Fibroblast of lung (primary cell): Measurements from ENCODE around the gene ACYP2.
"Not testable (repeated sequence)": the region's sequence is repeated elsewhere in the genome, so short reads cannot be mapped to it uniquely, and the experiment has no call there.

Experiments used
- CTCF ChIP-seq, 2 donors: IDR thresholded peaks in 1 of 2; conservative IDR thresholded peaks in 1 of 2; 1 replicate in 1 of 2; 2 replicates in 1 of 2; pipeline ENCODE4 v1.5.1; 2011 to 2012; ENCODE audit warnings: low read length in 2 of 2, control low read depth in 1 of 2, inconsistent platforms in 1 of 2, low read depth in 1 of 2, mild to moderate bottlenecking in 1 of 2
- EZH2 ChIP-seq: IDR thresholded peaks from 2 replicates; pipeline ENCODE4 v1.5.1; 2012; ENCODE audit warnings: low read length, control low read depth, mild to moderate bottlenecking; ENCODE audit errors: missing control alignments

- not testable (repeated sequence) for TF ChIP-seq CTCF (conservative IDR thresholded peaks at IDR 0.05 in 1 of 2, IDR thresholded peaks at IDR 0.05 in 1 of 2; ENCODE audit: low read depth in 1 of 2, low read length in 2 of 2); EZH2
Measured at GRCh38 chr2:54116598-54116997, 1.2 kb downstream of the ACYP2 start.
